Neural crest cell (in vitro differentiated cells): Measurements from ENCODE around the gene GCK. TPM values are rescaled to one million over a fixed set of nuclear protein-coding genes. Genes with fewer than 3 reads are reported as not detected.

Source experiments
- DNase-seq: peaks from one replicate; pipeline ENCODE4 v3.0.0; 2021; ENCODE audit warnings: low read depth, mixed read lengths, low spot score
- H3K27ac Mint-ChIP-seq: one replicate; pipeline ENCODE4 v1.8.0; 2021; ENCODE audit warnings: mild to moderate bottlenecking, mixed read lengths; ENCODE audit not compliant: unreplicated experiment
- H3K27me3 Mint-ChIP-seq: 2 replicates; pipeline ENCODE4 v1.8.0; 2021; ENCODE audit warnings: low read depth, mild to moderate bottlenecking, mixed read lengths
- H3K36me3 Mint-ChIP-seq: 2 replicates; pipeline ENCODE4 v1.8.0; 2021; ENCODE audit warnings: low read depth, mild to moderate bottlenecking, mixed read lengths
- H3K4me1 Mint-ChIP-seq: 2 replicates; pipeline ENCODE4 v1.8.0; 2021; ENCODE audit warnings: mixed read lengths
- H3K4me3 Mint-ChIP-seq: one replicate; pipeline ENCODE4 v1.8.0; 2021; ENCODE audit warnings: mild to moderate bottlenecking, mixed read lengths
- H3K9me3 Mint-ChIP-seq: 2 replicates; pipeline ENCODE4 v1.8.0; 2021; ENCODE audit warnings: mixed read lengths
- CTCF ChIP-seq: fragments of 200-600 bp; sonication (generic); conservative IDR thresholded peaks from 2 replicates; pipeline ENCODE4 v1.5.0; 2021; ENCODE audit warnings: antibody characterized with exemption, mild to moderate bottlenecking
- total RNA-seq: library from RNA; stranded (reverse); gene quantifications from 2 replicates; pipeline ENCODE4 v1.2.1, GENCODE V29; 2021

Gene GCK
- total RNA-seq, 1 donor from 2014 or later, result 0.42 TPM

DNA sequence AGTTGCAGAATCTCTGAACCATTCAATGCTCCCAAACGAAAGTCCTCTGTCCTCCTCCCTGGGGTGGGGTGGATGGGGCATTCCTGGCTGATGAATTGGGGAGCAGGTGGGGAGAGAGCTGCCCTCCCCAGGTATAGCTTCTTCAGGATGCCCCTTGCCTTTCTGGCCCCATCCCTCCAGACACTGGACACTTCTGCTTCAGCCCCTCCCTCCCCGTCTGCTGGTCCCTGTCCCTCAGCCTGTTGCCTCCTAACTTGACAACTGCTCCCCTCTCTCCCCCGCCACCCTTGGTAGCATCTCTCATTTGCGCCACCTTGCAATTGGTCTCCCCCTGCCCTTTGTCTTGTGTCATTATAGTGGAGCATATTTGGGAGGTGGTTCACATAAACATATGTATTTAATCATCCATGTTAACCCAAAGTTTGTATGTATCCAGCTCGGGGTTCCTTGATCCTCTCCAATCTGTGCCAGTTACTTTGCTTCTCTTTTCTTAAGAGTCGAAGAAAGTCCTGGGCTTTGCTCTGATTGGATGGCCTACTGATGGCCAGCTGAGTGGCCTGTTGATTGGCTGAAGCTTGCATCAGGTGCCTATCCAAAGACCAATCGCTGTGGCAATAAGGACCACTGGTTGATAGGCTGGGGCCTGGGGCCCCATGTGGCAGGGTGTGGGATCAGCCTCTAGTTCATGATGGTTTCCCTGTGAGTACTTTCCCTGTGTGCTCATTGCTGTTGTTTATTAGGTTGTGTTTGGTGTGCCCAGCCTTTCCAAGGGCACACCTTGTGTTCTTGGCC lies 4.0 kb upstream of the GCK start:
- H3K4me1 Mint-ChIP-seq, result no peaks in the 10 kb centered on the region
- no peaks in the 10 kb centered on the region for H3K36me3 Mint-ChIP-seq

DNA sequence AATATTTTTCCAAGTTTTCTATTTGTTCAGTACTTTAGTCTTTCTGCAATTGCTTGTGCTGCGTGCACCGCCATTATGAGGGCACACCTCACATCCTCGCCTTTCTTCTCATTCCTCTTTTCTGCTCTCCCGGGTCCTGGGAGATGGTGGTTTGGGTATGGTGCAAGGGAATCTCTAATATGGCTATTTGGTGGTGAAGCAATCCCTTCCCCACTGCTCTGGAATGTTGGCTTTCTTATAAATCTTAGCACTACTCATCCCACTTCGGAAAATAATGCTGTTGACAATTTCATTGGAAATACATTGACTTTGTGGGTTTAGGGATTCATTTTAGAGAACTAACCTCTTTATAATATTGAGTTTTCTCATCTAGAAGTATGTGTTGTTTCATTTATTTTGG lies 1.9 kb upstream of the GCK start:
- H3K36me3 Mint-ChIP-seq, result no peaks in the 10 kb centered on the region
- DNase-seq, result no peak
- peaks cover 18% of the 10 kb centered on the region for H3K27me3 Mint-ChIP-seq
- no peaks in the 10 kb centered on the region for H3K9me3 Mint-ChIP-seq
- H3K4me1 Mint-ChIP-seq, result no peaks in the 10 kb centered on the region
- TF ChIP-seq CTCF, result no peak
- no peak overlapping the region for H3K4me3 Mint-ChIP-seq
- no peak overlapping the region for H3K27ac Mint-ChIP-seq

More for the DNA sequence above, 4.0 kb upstream of the GCK start:
- Mint-ChIP-seq H3K9me3 (no peaks in the 10 kb centered on the region), H3K27ac (no peak overlapping the region), H3K4me3 (no peak overlapping the region), H3K27me3 (peaks cover 37% of the 10 kb centered on the region)
- no peak for DNase-seq
- TF ChIP-seq CTCF, result no peak

GRCh38 chr7:44189993-44190872 lies 994 bp upstream of the GCK start:
- Mint-ChIP-seq H3K9me3 (no peaks in the 10 kb centered on the region), H3K36me3 (no peaks in the 10 kb centered on the region), H3K4me3 (no peak overlapping the region), H3K27ac (no peak overlapping the region), H3K4me1 (no peaks in the 10 kb centered on the region), H3K27me3 (peaks cover 13% of the 10 kb centered on the region)
- TF ChIP-seq CTCF, result no peak
- no peak for DNase-seq

DNA sequence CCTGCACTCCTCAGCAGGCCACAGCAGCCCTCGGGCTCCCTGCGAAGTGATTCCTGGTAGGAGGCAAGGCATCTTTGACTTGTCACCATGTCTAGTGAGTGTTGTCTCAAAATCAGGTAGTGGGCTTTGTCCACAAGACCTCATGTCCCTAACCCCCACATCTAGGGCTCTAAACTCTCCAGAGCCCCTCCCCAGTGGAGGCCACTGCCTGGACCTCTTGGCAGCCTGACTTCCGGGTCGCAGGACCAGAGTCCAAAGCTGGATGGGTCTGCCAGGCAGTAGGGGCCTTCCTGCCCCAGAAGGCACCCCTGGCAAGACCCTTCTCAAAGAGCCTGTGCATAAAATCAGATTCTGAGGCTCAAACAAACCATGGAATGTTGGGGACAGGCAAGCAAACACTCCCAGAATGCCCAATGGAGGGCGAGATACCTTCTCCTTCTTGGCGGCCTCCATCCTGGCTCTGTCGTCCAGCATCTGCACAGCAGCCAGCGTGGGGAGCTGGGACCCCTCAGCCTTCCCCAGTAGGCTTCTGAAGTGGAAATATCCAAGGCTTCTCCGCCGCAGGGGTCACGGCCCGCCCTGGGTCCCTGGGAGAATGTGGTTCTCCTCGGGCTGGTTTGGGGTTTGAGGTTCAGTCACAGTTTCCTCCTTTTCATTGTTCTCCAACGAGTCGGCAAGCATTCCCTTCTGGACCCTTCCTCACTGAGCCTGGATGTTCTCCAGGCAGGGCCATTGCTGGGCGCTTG lies 586 bp downstream of the GCK start:
- H3K9me3 Mint-ChIP-seq, result no peaks in the 10 kb centered on the region
- TF ChIP-seq CTCF, result no peak
- H3K4me3 Mint-ChIP-seq, result no peak overlapping the region
- H3K4me1 Mint-ChIP-seq, result no peaks in the 10 kb centered on the region
- no peak overlapping the region for H3K27ac Mint-ChIP-seq
- peaks cover 16% of the 10 kb centered on the region for H3K27me3 Mint-ChIP-seq
- DNase-seq, result no peak
- H3K36me3 Mint-ChIP-seq, result no peaks in the 10 kb centered on the region

GRCh38 chr7:44187636-44188416 lies 1.4 kb downstream of the GCK start:
- Mint-ChIP-seq H3K9me3 (no peaks in the 10 kb centered on the region), H3K4me3 (no peak overlapping the region), H3K27ac (no peak overlapping the region), H3K36me3 (no peaks in the 10 kb centered on the region), H3K27me3 (peaks cover 21% of the 10 kb centered on the region), H3K4me1 (no peaks in the 10 kb centered on the region)
- TF ChIP-seq CTCF, result no peak
- no peak for DNase-seq
